ENCODE data around the gene RAB11FIP3. TPM values are rescaled to one million over a fixed set of nuclear protein-coding genes. Genes with fewer than 3 reads are reported as not detected.

RAB11FIP3 gene
- 23.1 and 40.3 TPM in 2 replicates for total RNA-seq

GRCh38 chr16:425082-425718 lies at the start of gene RAB11FIP3:
Gene RAB11FIP3, plus strand, starts transcription at chr16:425649. Its CDS starts 358 bp downstream, at chr16:426007.

GRCh38 chr16:381789-382717 lies 43.4 kb upstream of the RAB11FIP3 start, which contains the start of gene PGAP6:
Gene PGAP6, minus strand, starts transcription at chr16:381978. Its CDS starts 157 bp downstream, at chr16:381821.

GRCh38 chr16:397135-397661 lies 28.3 kb upstream of the RAB11FIP3 start, which contains the start of gene NME4:
Gene NME4, plus strand, starts transcription at chr16:397199. Its CDS starts 24 bp downstream, at chr16:397223.

GRCh38 chr16:401468-402348 lies 23.7 kb upstream of the RAB11FIP3 start, which contains the start of gene DECR2:
Gene DECR2, plus strand, starts transcription at chr16:401885. Its CDS starts 79 bp downstream, at chr16:401964.

GRCh38 chr16:527015-527903 lies 101.8 kb downstream of the RAB11FIP3 start, which contains the start of gene CAPN15:
Gene CAPN15, plus strand, starts transcription at chr16:527712. Its CDS starts 19,127 bp downstream, at chr16:546839.

GRCh38 chr16:560204-560700 lies 134.8 kb downstream of the RAB11FIP3 start, which contains the start of gene PRR35:
Gene PRR35, plus strand, starts transcription at chr16:560394. Its CDS starts 2,901 bp downstream, at chr16:563295.

GRCh38 chr16:566475-567372 lies 141.3 kb downstream of the RAB11FIP3 start, which contains the start of gene NHLRC4:
Gene NHLRC4, plus strand, starts transcription at chr16:567005. Its CDS starts 1,043 bp downstream, at chr16:568048.

GRCh38 chr16:569445-570254 lies 144.2 kb downstream of the RAB11FIP3 start, which contains the start of gene PIGQ:
Gene PIGQ, plus strand, starts transcription at chr16:569968. Its CDS starts 4,107 bp downstream, at chr16:574075.

Other genes with a start within 250 kb of the RAB11FIP3 start
- gene HBA1, start 249.0 kb upstream of the RAB11FIP3 start, total RNA-seq: not detected in 2 replicates
- gene HBQ1, start 245.2 kb upstream of the RAB11FIP3 start, total RNA-seq: 4.9 TPM in 1 of 2 replicates, not detected in the other
- gene LUC7L, start 196.2 kb upstream of the RAB11FIP3 start, total RNA-seq: 24.8 and 34.2 TPM in 2 replicates
- 77.1 and 163 TPM in 2 replicates for gene FAM234A, start 190.8 kb upstream of the RAB11FIP3 start, total RNA-seq
- gene RGS11, start 149.7 kb upstream of the RAB11FIP3 start, total RNA-seq: 0.33 and 5.2 TPM in 2 replicates
- 0.33 and 0.89 TPM in 2 replicates for gene ARHGDIG, start 145.1 kb upstream of the RAB11FIP3 start, total RNA-seq
- 0.25 TPM in 1 of 2 replicates, not detected in the other for gene PDIA2, start 142.5 kb upstream of the RAB11FIP3 start, total RNA-seq
- gene AXIN1, start 72.9 kb upstream of the RAB11FIP3 start, total RNA-seq: 23.5 and 27.3 TPM in 2 replicates
- 173 and 194 TPM in 2 replicates for gene MRPL28, start 55.1 kb upstream of the RAB11FIP3 start, total RNA-seq
- 67.5 and 116 TPM in 2 replicates for gene PGAP6, start 43.7 kb upstream of the RAB11FIP3 start, total RNA-seq
- gene NME4, start 28.4 kb upstream of the RAB11FIP3 start, total RNA-seq: 138 and 142 TPM in 2 replicates
- 23.1 and 55.1 TPM in 2 replicates for gene DECR2, start 23.8 kb upstream of the RAB11FIP3 start, total RNA-seq
- 49.4 and 70.6 TPM in 2 replicates for gene CAPN15, start 102.1 kb downstream of the RAB11FIP3 start, total RNA-seq
- not detected in 2 replicates for gene PRR35, start 134.7 kb downstream of the RAB11FIP3 start, total RNA-seq
- gene NHLRC4, start 141.4 kb downstream of the RAB11FIP3 start, total RNA-seq: 0.65 and 2.0 TPM in 2 replicates
- 53.0 and 88.0 TPM in 2 replicates for gene PIGQ, start 144.3 kb downstream of the RAB11FIP3 start, total RNA-seq
- gene RAB40C, start 164.4 kb downstream of the RAB11FIP3 start, total RNA-seq: 21.8 and 22.3 TPM in 2 replicates
- under 0.01 and 0.13 TPM in 2 replicates for gene WFIKKN1, start 205.3 kb downstream of the RAB11FIP3 start, total RNA-seq
- 175 and 248 TPM in 2 replicates for gene METTL26, start 210.7 kb downstream of the RAB11FIP3 start, total RNA-seq
- 31.0 and 32.3 TPM in 2 replicates for gene MCRIP2, start 216.2 kb downstream of the RAB11FIP3 start, total RNA-seq
- 18.6 and 23.1 TPM in 2 replicates for gene WDR90, start 223.7 kb downstream of the RAB11FIP3 start, total RNA-seq
- 72.5 and 93.6 TPM in 2 replicates for gene RHOT2, start 242.5 kb downstream of the RAB11FIP3 start, total RNA-seq

Data from mesangial cell (primary cell).